IMR-90 (cell line): Measurements from ENCODE around the gene ZNF385D. TPM values are rescaled to one million over a fixed set of nuclear protein-coding genes. Genes with fewer than 3 reads are reported as not detected.
A peak's percentile ranks its signal among the peaks of the same experiment; 100 is the strongest.

Source experiments
- ATAC-seq: fragments of 200-7000 bp; cut with Tn5 transposase; 2 replicates; pipeline ENCODE4 v1.9.1; 2020; ENCODE audit warnings: low read depth, mild to moderate bottlenecking, moderate library complexity
- BruUV-seq: library from RNA; stranded (reverse); fragments of 400-500 nt; replicated peaks from 2 replicates; lab custom pipeline; 2021; lab: Mats Ljungman, UMichigan
- CTCF ChIA-PET: fragments of 300-600 bp; formaldehyde crosslinking; extraction: SDS; loops from one replicate; lab custom pipeline; 2021; ENCODE audit warnings: antibody characterized with exemption; lab: Yijun Ruan, JAX
- POLR2A ChIA-PET: fragments of 300-600 bp; sonication (Branson Sonifier 250); formaldehyde crosslinking; loops from one replicate; lab custom pipeline; 2022; ENCODE audit warnings: antibody characterized with exemption; ENCODE audit not compliant: unreplicated experiment; lab: Charles Lee
- DNase-seq: peaks from one replicate; pipeline ENCODE4 v3.0.0; 2013
- H2AFZ ChIP-seq: replicated peaks from 2 replicates; pipeline ENCODE3; 2013; ENCODE audit warnings: low read length, mild to moderate bottlenecking; ENCODE audit not compliant: poor library complexity
- H2AK5ac ChIP-seq: 2 replicates; pipeline ENCODE4 v1.6.1; 2013; ENCODE audit warnings: low read depth, low read length, inconsistent platforms
- H2AK9ac ChIP-seq: replicated peaks from 2 replicates; pipeline ENCODE3; 2013; ENCODE audit warnings: mild to moderate bottlenecking, low read depth, low read length, moderate library complexity; ENCODE audit not compliant: poor library complexity
- H2BK120ac ChIP-seq: 2 replicates; pipeline ENCODE4 v1.6.1; 2013; ENCODE audit warnings: low read depth, low read length, inconsistent platforms
- H2BK15ac ChIP-seq: 3 replicates; pipeline ENCODE4 v1.6.1; 2013; ENCODE audit warnings: low read depth, low read length, inconsistent platforms
- H2BK20ac ChIP-seq: 2 replicates; pipeline ENCODE4 v1.6.1; 2013; ENCODE audit warnings: low read depth, mild to moderate bottlenecking, inconsistent platforms, low read length, moderate library complexity
- H2BK5ac ChIP-seq: 2 replicates; pipeline ENCODE4 v1.6.1; 2013; ENCODE audit warnings: mild to moderate bottlenecking, low read depth, low read length, inconsistent platforms; ENCODE audit not compliant: poor library complexity, severe bottlenecking
- H3K14ac ChIP-seq: replicated peaks from 2 replicates; pipeline ENCODE4 v1.6.1; 2013; ENCODE audit warnings: low read depth, low read length, inconsistent platforms
- H3K18ac ChIP-seq: 2 replicates; pipeline ENCODE4 v1.6.1; 2013; ENCODE audit warnings: low read depth, low read length, control low read depth
- H3K23ac ChIP-seq: 2 replicates; pipeline ENCODE4 v1.6.1; 2013; ENCODE audit warnings: low read depth, low read length, inconsistent platforms
- H3K27ac ChIP-seq: 2 replicates; pipeline ENCODE4 v1.5.1; 2013; ENCODE audit warnings: mild to moderate bottlenecking, control low read depth, low read length; ENCODE audit not compliant: insufficient read depth
- H3K27me3 ChIP-seq: 2 replicates; pipeline ENCODE4 v1.6.1; 2013; ENCODE audit warnings: low read length; ENCODE audit not compliant: control insufficient read depth, insufficient read depth
- H3K36me3 ChIP-seq: 2 replicates; pipeline ENCODE4 v1.6.1; 2013; ENCODE audit warnings: low read length, mixed read lengths; ENCODE audit not compliant: control insufficient read depth, insufficient read depth
- H3K4ac ChIP-seq: 2 replicates; pipeline ENCODE4 v1.6.1; 2013; ENCODE audit warnings: low read depth, low read length, inconsistent platforms
- H3K4me1 ChIP-seq: 2 replicates; pipeline ENCODE4 v1.6.1; 2013; ENCODE audit warnings: low read length, mixed read lengths; ENCODE audit not compliant: control insufficient read depth, insufficient read depth
- H3K4me2 ChIP-seq: 2 replicates; pipeline ENCODE4 v1.6.1; 2013; ENCODE audit warnings: low read depth, mild to moderate bottlenecking, control low read depth, low read length, moderate library complexity
- H3K4me3 ChIP-seq: 2 replicates; pipeline ENCODE4 v1.5.1; 2013; ENCODE audit warnings: low read depth, mild to moderate bottlenecking, control low read depth, low read length, moderate library complexity; ENCODE audit not compliant: insufficient read depth
- H3K56ac ChIP-seq: 2 replicates; pipeline ENCODE4 v1.6.1; 2013; ENCODE audit warnings: low read length, inconsistent platforms; ENCODE audit not compliant: insufficient read depth; ENCODE audit errors: extremely low read depth
- H3K79me1 ChIP-seq, 2 experiments: 2 replicates each; pipeline ENCODE4 v1.6.1; 2013; ENCODE audit warnings: low read length in 2 of 2, inconsistent platforms in 1 of 2, low read depth in 1 of 2
- H3K9ac ChIP-seq: 2 replicates; pipeline ENCODE4 v1.6.1; 2013; ENCODE audit warnings: low read depth, low read length, control low read depth
- H3K9me1 ChIP-seq: 2 replicates; pipeline ENCODE4 v1.6.1; 2013; ENCODE audit warnings: low read length, inconsistent platforms; ENCODE audit not compliant: insufficient read depth
- H3K9me3 ChIP-seq: 2 replicates; pipeline ENCODE4 v1.6.1; 2013; ENCODE audit warnings: low read length; ENCODE audit not compliant: control insufficient read depth, insufficient read depth
- H4K20me1 ChIP-seq: 2 replicates; pipeline ENCODE4 v1.6.1; 2013; ENCODE audit warnings: low read length, inconsistent platforms; ENCODE audit not compliant: insufficient read depth
- H4K5ac ChIP-seq: 2 replicates; pipeline ENCODE4 v1.6.1; 2013; ENCODE audit warnings: mild to moderate bottlenecking, low read depth, low read length, control low read depth
- H4K8ac ChIP-seq, 2 experiments: 2 replicates each; pipeline ENCODE4 v1.6.1; 2013; ENCODE audit warnings: low read depth in 2 of 2, low read length in 2 of 2, control low read depth in 1 of 2, inconsistent platforms in 1 of 2
- H4K91ac ChIP-seq: 2 replicates; pipeline ENCODE4 v1.6.1; 2013; ENCODE audit warnings: low read depth, low read length, inconsistent platforms; ENCODE audit not compliant: insufficient read depth
- BHLHE40 ChIP-seq: fragments of 150-350 bp; IDR thresholded peaks from 2 replicates; pipeline ENCODE4 v1.6.1; 2016; ENCODE audit warnings: mild to moderate bottlenecking, low read depth, low read length
- MAFK ChIP-seq: IDR thresholded peaks from 2 replicates; pipeline ENCODE4 v1.6.1; 2012; ENCODE audit warnings: low read depth, low read length, improper control_type of control experiment
- MAZ ChIP-seq: IDR thresholded peaks from 2 replicates; pipeline ENCODE4 v1.6.1; 2012; ENCODE audit warnings: low read depth, mild to moderate bottlenecking, low read length, improper control_type of control experiment, moderate library complexity, borderline replicate concordance
- MXI1 ChIP-seq: IDR thresholded peaks from 2 replicates; pipeline ENCODE4 v1.6.1; 2012; ENCODE audit warnings: low read depth, mild to moderate bottlenecking, low read length, moderate library complexity, borderline replicate concordance
- NFE2L2 ChIP-seq: fragments of 150-350 bp; IDR thresholded peaks from 2 replicates; pipeline ENCODE4 v1.6.1; 2016; ENCODE audit warnings: low read depth, mild to moderate bottlenecking, low read length
- POLR2A ChIP-seq: IDR thresholded peaks from 2 replicates; pipeline ENCODE4 v1.6.1; 2012; ENCODE audit warnings: mild to moderate bottlenecking, low read depth, low read length
- RAD21 ChIP-seq: IDR thresholded peaks from 2 replicates; pipeline ENCODE4 v1.6.1; 2012; ENCODE audit warnings: low read length, improper control_type of control experiment
- RCOR1 ChIP-seq: IDR thresholded peaks from 2 replicates; pipeline ENCODE4 v1.6.1; 2012; ENCODE audit warnings: mild to moderate bottlenecking, low read length, improper control_type of control experiment; ENCODE audit not compliant: insufficient replicate concordance
- RFX5 ChIP-seq: IDR thresholded peaks from 2 replicates; pipeline ENCODE4 v1.8.0; 2012; ENCODE audit warnings: low read depth, mild to moderate bottlenecking, low read length, moderate library complexity
- WGBS, 2 experiments: methylation state at CpG; one replicate each; pipeline versions ENCODE4 v1.1.5 to v1.1.7; 2013; ENCODE audit warnings: missing lambda C conversion rate in 2 of 2; ENCODE audit not compliant: insufficient read length in 1 of 2; ENCODE audit errors: extremely low coverage in 2 of 2; 5-methylcytosine and 5-hydroxymethylcytosine counted together
- dilution Hi-C: fragments of 300-500 bp; cut with HindIII; formaldehyde crosslinking; loops from one replicate; pipeline ENCODE4 v1.14.3; 2018; ENCODE audit warnings: low sequenced_read_pairs; ENCODE audit not compliant: unreplicated experiment
- in situ Hi-C: fragments of 300-500 bp; cut with MboI; formaldehyde crosslinking; loops from 3 replicates; pipeline ENCODE4 v1.14.3; 2019; ENCODE audit warnings: low sequenced_read_pairs, inconsistent platforms, mixed read lengths
- intact Hi-C: fragments of 100-400 bp; cut with micrococcal nuclease; formaldehyde crosslinking; loops from 2 replicates; pipeline ENCODE4 v1.10.0; 2022
- polyA plus RNA-seq, 3 experiments: library from polyadenylated mRNA; depleted of rRNA; stranded (reverse); fragments of >200 nt; gene quantifications; 2 replicates each; pipeline ENCODE4 v1.2.3, GENCODE V29; 2012; ENCODE audit warnings: low replicate concordance in 1 of 3
- total RNA-seq: library from RNA; depleted of rRNA; stranded (reverse); fragments of >200 nt; gene quantifications from 2 replicates; pipeline ENCODE4 v1.2.3, GENCODE V29; 2012
- TF ChIP-seq, protein P1 (sequence below): fragments of 150-350 bp; IDR thresholded peaks from 2 replicates; pipeline ENCODE4 v1.6.1; 2017; ENCODE audit warnings: mild to moderate bottlenecking, antibody characterized with exemption, low read length, low read depth
- TF ChIP-seq, protein P2 (sequence below): conservative IDR thresholded peaks from 2 replicates; pipeline ENCODE4 v1.5.1; 2012; ENCODE audit warnings: mild to moderate bottlenecking, low read depth, low read length, improper control_type of control experiment

ZNF385D gene
- total and polyA plus RNA-seq, 2 of the 4 experiments (the other 2 are of a cell fraction), result 0.18 to 2.4 TPM

DNA sequence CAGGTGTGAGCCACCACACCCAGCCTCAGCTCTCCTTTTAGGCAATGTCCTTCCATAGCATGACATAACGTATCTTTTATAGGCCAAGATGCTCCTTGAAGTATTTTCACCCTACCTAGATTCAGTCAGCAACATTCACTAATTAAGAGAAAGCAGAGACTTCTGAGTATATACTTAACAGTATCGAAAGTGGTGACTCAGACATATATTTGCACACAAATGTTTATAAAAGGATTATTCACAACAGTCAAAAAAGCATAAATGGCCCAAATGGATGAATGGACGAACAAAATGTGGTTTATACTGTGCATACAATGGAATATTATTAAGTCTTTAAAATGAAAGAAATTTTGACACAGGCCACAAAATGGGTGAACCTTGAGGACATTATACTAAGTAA is 108.6 kb downstream of the ZNF385D start:
- no peak overlapping the region for H3K56ac ChIP-seq
- H2AK5ac ChIP-seq, result no peak overlapping the region
- no peaks in the 10 kb centered on the region for H3K27me3 ChIP-seq
- H3K27ac ChIP-seq, result no peak overlapping the region
- peak; percentile 25 for DNase-seq
- dilution Hi-C loops (no loop called here), intact Hi-C loops (no loop called here), in situ Hi-C loops (no loop called here)
- H3K4ac ChIP-seq, result no peak overlapping the region
- ATAC-seq, result 0 out of 2 replicates have a peak, but pooled peaks have one; percentile 51
- H3K9ac ChIP-seq, result no peak overlapping the region
- no peak overlapping the region for H3K4me3 ChIP-seq
- ChIA-PET POLR2A (no interaction called here), CTCF (no interaction called here)
- H2BK15ac ChIP-seq, result no peak overlapping the region
- H3K4me1 ChIP-seq, result no peaks in the 10 kb centered on the region; the same call in 1 of the 2 replicates
- H2BK5ac ChIP-seq, result no peak overlapping the region
- H3K4me2 ChIP-seq, result no peak overlapping the region
- WGBS, 2 experiments, result no CpG with 5 or more reads among the region's 3 CpGs
- no peaks in the 10 kb centered on the region for H3K79me1 ChIP-seq
- H3K36me3 ChIP-seq, result no peaks in the 10 kb centered on the region
- no peaks in the 10 kb centered on the region for H3K9me3 ChIP-seq
- no peak overlapping the region for H2BK120ac ChIP-seq
- H3K14ac ChIP-seq, result no peak overlapping the region
- no peak overlapping the region for H2AFZ ChIP-seq
- H2AK9ac ChIP-seq, result no peak overlapping the region
- H2BK20ac ChIP-seq, result no peak overlapping the region
- H3K18ac ChIP-seq, result no peak overlapping the region
- H4K8ac ChIP-seq, result no peak overlapping the region
- no peaks in the 10 kb centered on the region for H4K20me1 ChIP-seq
- TF ChIP-seq RCOR1 (no peak), NFE2L2 (no peak), POLR2A (no peak), MXI1 (no peak), BHLHE40 (no peak), RFX5 (no peak), MAZ (no peak), MAFK (no peak), RAD21 (no peak)
- TF ChIP-seq, protein P1, sequence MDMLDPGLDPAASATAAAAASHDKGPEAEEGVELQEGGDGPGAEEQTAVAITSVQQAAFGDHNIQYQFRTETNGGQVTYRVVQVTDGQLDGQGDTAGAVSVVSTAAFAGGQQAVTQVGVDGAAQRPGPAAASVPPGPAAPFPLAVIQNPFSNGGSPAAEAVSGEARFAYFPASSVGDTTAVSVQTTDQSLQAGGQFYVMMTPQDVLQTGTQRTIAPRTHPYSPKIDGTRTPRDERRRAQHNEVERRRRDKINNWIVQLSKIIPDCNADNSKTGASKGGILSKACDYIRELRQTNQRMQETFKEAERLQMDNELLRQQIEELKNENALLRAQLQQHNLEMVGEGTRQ, result no peak
- TF ChIP-seq, protein P2, sequence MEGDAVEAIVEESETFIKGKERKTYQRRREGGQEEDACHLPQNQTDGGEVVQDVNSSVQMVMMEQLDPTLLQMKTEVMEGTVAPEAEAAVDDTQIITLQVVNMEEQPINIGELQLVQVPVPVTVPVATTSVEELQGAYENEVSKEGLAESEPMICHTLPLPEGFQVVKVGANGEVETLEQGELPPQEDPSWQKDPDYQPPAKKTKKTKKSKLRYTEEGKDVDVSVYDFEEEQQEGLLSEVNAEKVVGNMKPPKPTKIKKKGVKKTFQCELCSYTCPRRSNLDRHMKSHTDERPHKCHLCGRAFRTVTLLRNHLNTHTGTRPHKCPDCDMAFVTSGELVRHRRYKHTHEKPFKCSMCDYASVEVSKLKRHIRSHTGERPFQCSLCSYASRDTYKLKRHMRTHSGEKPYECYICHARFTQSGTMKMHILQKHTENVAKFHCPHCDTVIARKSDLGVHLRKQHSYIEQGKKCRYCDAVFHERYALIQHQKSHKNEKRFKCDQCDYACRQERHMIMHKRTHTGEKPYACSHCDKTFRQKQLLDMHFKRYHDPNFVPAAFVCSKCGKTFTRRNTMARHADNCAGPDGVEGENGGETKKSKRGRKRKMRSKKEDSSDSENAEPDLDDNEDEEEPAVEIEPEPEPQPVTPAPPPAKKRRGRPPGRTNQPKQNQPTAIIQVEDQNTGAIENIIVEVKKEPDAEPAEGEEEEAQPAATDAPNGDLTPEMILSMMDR, result no peak
- BruUV-seq, result no TSS peak
- H4K91ac ChIP-seq, result no peak overlapping the region
- H3K9me1 ChIP-seq, result no peaks in the 10 kb centered on the region; the same call in 1 of the 2 replicates
- no peak overlapping the region for H3K23ac ChIP-seq
- no peak overlapping the region for H4K5ac ChIP-seq
